GM12878 (cell line): Measurements from ENCODE around the gene UQCRH. TPM values are rescaled to one million over a fixed set of nuclear protein-coding genes. Genes with fewer than 3 reads are reported as not detected.

Source experiments
- ATAC-seq: fragments of 200-7000 bp; cut with Tn5 transposase; 3 replicates; pipeline ENCODE4 v1.9.1; 2020; ENCODE audit warnings: mild to moderate bottlenecking, moderate library complexity
- BruUV-seq: library from RNA; stranded (reverse); fragments of 400-500 nt; replicated peaks from 2 replicates; lab custom pipeline; 2021; lab: Mats Ljungman, UMichigan
- CTCF ChIA-PET: fragments of 300-600 bp; sonication (Branson Sonifier 250); formaldehyde crosslinking; extraction: SDS; loops from one replicate; lab custom pipeline; 2021; ENCODE audit warnings: inconsistent platforms; lab: Yijun Ruan, JAX
- POLR2A ChIA-PET: fragments of 350-600 bp; formaldehyde crosslinking; extraction: SDS; loops from one replicate; lab custom pipeline; 2021; ENCODE audit warnings: inconsistent platforms; lab: Charles Lee
- RAD21 ChIA-PET: fragments of 300-600 bp; sonication (Branson Sonifier 250); formaldehyde crosslinking; loops from one replicate; lab custom pipeline; 2023; ENCODE audit warnings: antibody characterized with exemption; ENCODE audit not compliant: unreplicated experiment; lab: Charles Lee
- SMC1A ChIA-PET: fragments of 300-600 bp; sonication (Branson Sonifier 250); formaldehyde crosslinking; loops from one replicate; lab custom pipeline; 2023; ENCODE audit not compliant: unreplicated experiment, uncharacterized antibody; lab: Charles Lee
- DNase-seq: peaks from one replicate; pipeline ENCODE4 v3.0.0-alpha.2; 2011; ENCODE audit warnings: low read depth, low spot score
- FAIRE-seq: peaks from 3 replicates; lab custom pipeline; 2011; peaks lifted over from hg19 to GRCh38; lab: Jason Lieb, UNC
- H2AFZ ChIP-seq: 2 replicates; pipeline ENCODE4 v1.6.0; 2011; ENCODE audit warnings: low read depth, low read length, control low read depth; ENCODE audit not compliant: control insufficient read depth
- H3K27ac ChIP-seq: 2 replicates; pipeline ENCODE4 v1.5.1; 2011; ENCODE audit warnings: control low read depth; ENCODE audit not compliant: control insufficient read depth, insufficient read depth
- H3K27me3 ChIP-seq, 2 experiments: replicated peaks in 1 of 2; 2 replicates each; pipeline versions ENCODE4 v1.6.0 to v1.6.1; 2011; ENCODE audit warnings: low read length in 1 of 2; ENCODE audit not compliant: control insufficient read depth in 2 of 2, insufficient read depth in 2 of 2
- H3K36me3 ChIP-seq, 2 experiments: 2 replicates each; pipeline ENCODE4 v1.5.1; 2011; ENCODE audit warnings: low read length in 1 of 2; ENCODE audit not compliant: control insufficient read depth in 2 of 2, insufficient read depth in 2 of 2
- H3K4me1 ChIP-seq: 2 replicates; pipeline ENCODE4 v1.6.1; 2011; ENCODE audit warnings: mild to moderate bottlenecking, low read length, moderate library complexity, mixed read lengths; ENCODE audit not compliant: control insufficient read depth, insufficient read depth
- H3K4me2 ChIP-seq: 2 replicates; pipeline ENCODE4 v1.6.0; 2011; ENCODE audit warnings: control low read depth; ENCODE audit not compliant: control insufficient read depth, insufficient read depth
- H3K4me3 ChIP-seq: fragments of 200-600 bp; sonication (generic); 2 replicates; pipeline ENCODE4 v1.5.1; 2016
- H3K79me2 ChIP-seq: 2 replicates; pipeline ENCODE4 v1.6.0; 2011; ENCODE audit warnings: low read length; ENCODE audit not compliant: control insufficient read depth, insufficient read depth
- H3K9ac ChIP-seq: 2 replicates; pipeline ENCODE4 v1.8.0; 2011; ENCODE audit warnings: low read length, control low read depth, mixed read lengths; ENCODE audit not compliant: control insufficient read depth, insufficient read depth
- H3K9me3 ChIP-seq: replicated peaks from 3 replicates; pipeline ENCODE4 v1.5.1; 2011; ENCODE audit warnings: mild to moderate bottlenecking, low read length; ENCODE audit not compliant: control insufficient read depth, insufficient read depth
- H4K20me1 ChIP-seq: 2 replicates; pipeline ENCODE4 v1.6.0; 2011; ENCODE audit not compliant: control insufficient read depth, insufficient read depth
- CBX5 ChIP-seq: sonication (generic); IDR thresholded peaks from 2 replicates; pipeline ENCODE4 v1.6.1; 2016; ENCODE audit warnings: low read depth, moderate library complexity, mild to moderate bottlenecking, inconsistent platforms
- CHD4 ChIP-seq: fragments of 200-600 bp; sonication (generic); IDR thresholded peaks from 2 replicates; pipeline ENCODE4 v1.6.1; 2016; ENCODE audit warnings: mild to moderate bottlenecking
- ELK1 ChIP-seq: IDR thresholded peaks from 2 replicates; pipeline ENCODE4 v1.6.1; 2012; ENCODE audit warnings: low read depth, low read length, improper control_type of control experiment
- FOS ChIP-seq: IDR thresholded peaks from 3 replicates; pipeline ENCODE4 v1.6.1; 2011; ENCODE audit warnings: borderline replicate concordance; ENCODE audit not compliant: insufficient read length; ENCODE audit errors: extremely low read depth
- HCFC1 ChIP-seq: fragments of 150-350 bp; IDR thresholded peaks from 2 replicates; pipeline ENCODE4 v1.6.1; 2014; ENCODE audit warnings: low read length
- JUNB ChIP-seq: IDR thresholded peaks from 2 replicates; pipeline ENCODE4 v1.6.1; 2016; ENCODE audit warnings: antibody characterized with exemption, mild to moderate bottlenecking
- LARP7 ChIP-seq: fragments of 450-650 bp; IDR thresholded peaks from 2 replicates; pipeline ENCODE4 v1.6.1; 2017; ENCODE audit warnings: mild to moderate bottlenecking
- NKRF ChIP-seq: fragments of 450-650 bp; conservative IDR thresholded peaks from 2 replicates; pipeline ENCODE4 v1.6.1; 2017; ENCODE audit warnings: mild to moderate bottlenecking, moderate library complexity
- NR2C1 ChIP-seq: fragments of 450-650 bp; IDR thresholded peaks from 2 replicates; pipeline ENCODE4 v1.6.1; 2017; ENCODE audit warnings: antibody characterized with exemption, mild to moderate bottlenecking, moderate library complexity
- RAD21 ChIP-seq: IDR thresholded peaks from 2 replicates; pipeline ENCODE4 v1.6.1; 2011; ENCODE audit warnings: mild to moderate bottlenecking, low read depth, low read length, moderate library complexity; ENCODE audit not compliant: insufficient read depth
- RB1 ChIP-seq: fragments of 450-650 bp; formaldehyde crosslinking; IDR thresholded peaks from 2 replicates; pipeline ENCODE4 v1.6.1; 2017; ENCODE audit warnings: mild to moderate bottlenecking, borderline replicate concordance
- RCOR1 ChIP-seq: conservative IDR thresholded peaks from 2 replicates; pipeline ENCODE4 v1.6.1; 2012; ENCODE audit warnings: low read depth, low read length, improper control_type of control experiment
- RUNX3 ChIP-seq: IDR thresholded peaks from 2 replicates; pipeline ENCODE4 v1.6.1; 2012; ENCODE audit warnings: low read length, inconsistent platforms
- TAF1 ChIP-seq: IDR thresholded peaks from 2 replicates; pipeline ENCODE4 v1.6.1; 2011; ENCODE audit warnings: mild to moderate bottlenecking, low read depth, low read length, borderline replicate concordance
- ZNF622 ChIP-seq: fragments of 450-650 bp; IDR thresholded peaks from 2 replicates; pipeline ENCODE4 v1.6.1; 2017; ENCODE audit warnings: mild to moderate bottlenecking, inconsistent platforms
- WGBS: methylation state at CpG from one replicate; pipeline ENCODE4 v1.1.6; 2016; ENCODE audit warnings: low lambda C conversion rate; ENCODE audit not compliant: insufficient replicate concordance, insufficient coverage; ENCODE audit errors: missing lambda C conversion rate; 5-methylcytosine and 5-hydroxymethylcytosine counted together
- in situ Hi-C: fragments of 300-500 bp; cut with MboI; formaldehyde crosslinking; loops from 9 replicates; pipeline ENCODE4 v1.14.3; 2018; ENCODE audit warnings: mixed read lengths
- intact Hi-C: fragments of 100-400 bp; cut with micrococcal nuclease; formaldehyde crosslinking; loops from one replicate; pipeline ENCODE4 v1.14.2; 2022; ENCODE audit not compliant: unreplicated experiment
- polyA plus RNA-seq, 11 experiments: library from polyadenylated mRNA; depleted of rRNA in 4 of 11; unstranded in 6 of 11; stranded (reverse) in 5 of 11; fragments of >200 nt; fragmentation: Nextera tagmentation in 4 of 11; fragmentation: Illumina TruSeq in 1 of 11; extraction: Ambion mirVana in 4 of 11; extraction: Trizol in 1 of 11; gene quantifications; 1 replicate in 1 of 11; 2 replicates in 10 of 11; pipeline versions ENCODE4 v1.2.1 to v1.2.3, GENCODE V29; 2011 to 2016; ENCODE audit warnings: inconsistent platforms in 2 of 11, missing spikeins in 2 of 11, low read depth in 1 of 11
- total RNA-seq, 4 experiments: library from RNA; depleted of rRNA in 3 of 4; stranded (reverse); fragments of >200 nt in 3 of 4; fragmentation: Illumina TruSeq in 1 of 4; extraction: Trizol in 1 of 4; gene quantifications; 2 replicates each; pipeline versions ENCODE4 v1.2.1 to v1.2.3, GENCODE V29; 2013 to 2021

Gene UQCRH
- total and polyA plus RNA-seq, 10 of the 15 experiments (the other 5 are each of a cell fraction or from before 2014, with no cell fraction given): 363 to 1,782 (median 597) TPM

- RAD21 ChIA-PET: interaction anchor here (0.7 to 4.1 kb wide), 7 partner anchors 12 to 471 kb away, joined by 3 to 56 read pairs (median 4); partner anchors contain the start of genes LRRC41 and UQCRH
- intact Hi-C loops: loop anchor here (10.0 kb wide), 1 partner anchor 660 kb away; the partner anchor contains the start of genes GPBP1L1 and TMEM69
- SMC1A ChIA-PET: interaction anchor here (0.8 to 11.1 kb wide), 10 partner anchors 11 to 121 kb away, joined by 3 to 141 read pairs (median 6); partner anchors contain the start of genes LRRC41 and UQCRH
- ATAC-seq: no peak
- POLR2A ChIA-PET: interaction anchor here (1.2 to 3.3 kb wide), 2 partner anchors 24 to 37 kb away, joined by 4 to 20 read pairs; no protein-coding TSS in a partner anchor
- no peak for DNase-seq
- peaks cover 48% of the 10 kb centered on the region for H3K79me2 ChIP-seq
- H3K4me2 ChIP-seq: peak overlapping the region; percentile 30; the same call in 1 of the 2 replicates
- peaks cover 7% of the 10 kb centered on the region; the same call in 1 of the 2 replicates for H3K4me1 ChIP-seq
- TSS peak; percentile 23 for BruUV-seq
- in situ Hi-C loops: no loop called here
- TF ChIP-seq NR2C1 (0 out of 2 replicates have a peak, but pooled peaks have one; percentile 5), ELK1 (no peak), JUNB (no peak)
- no peak for FAIRE-seq
- H3K27me3 ChIP-seq: no peaks in the 10 kb centered on the region
- no peak overlapping the region; the same call in 1 of the 2 replicates for H3K27ac ChIP-seq
- H3K4me3 ChIP-seq: no peak overlapping the region; the same call in 1 of the 2 replicates
- no peak overlapping the region for H3K9ac ChIP-seq
- CTCF ChIA-PET: interaction anchor here (1.0 to 11.4 kb wide), 10 partner anchors 12 to 331 kb away, joined by 3 to 267 read pairs (median 20); partner anchors contain the start of genes LRRC41, RAD54L and UQCRH
- no peaks in the 10 kb centered on the region for H3K9me3 ChIP-seq
- H3K36me3 ChIP-seq: peaks cover 8 to 25% of the 10 kb centered on the region in 2 experiments; a peak in 3 of 4 replicates
- no peaks in the 10 kb centered on the region for H4K20me1 ChIP-seq
- no peak overlapping the region for H2AFZ ChIP-seq
These were observed 41.8 kb downstream of the UQCRH start for GRCh38 chr1:46345281-46345680.

GRCh38 chr1:46352363-46352762 lies 48.9 kb downstream of the UQCRH start:
- FAIRE-seq: no peak
- no TSS peak for BruUV-seq
- Histone ChIP-seq H3K27ac (no peak overlapping the region), H3K4me1 (no peaks in the 10 kb centered on the region), H2AFZ (no peak overlapping the region), H3K27me3 (no peaks in the 10 kb centered on the region), H4K20me1 (no peaks in the 10 kb centered on the region), H3K9me3 (no peaks in the 10 kb centered on the region), H3K4me3 (no peak overlapping the region), H3K36me3 (peaks cover 11 to 36% of the 10 kb centered on the region in 2 experiments), H3K9ac (no peak overlapping the region), H3K4me2 (no peak overlapping the region), H3K79me2 (no peaks in the 10 kb centered on the region)
- ChIA-PET POLR2A (interaction anchor here (1.3 to 1.5 kb wide), 2 partner anchors 8 to 12 kb away, joined by 3 to 6 read pairs; partner anchors contain the start of gene NSUN4), CTCF (interaction anchor here (1.2 to 1.4 kb wide), 3 partner anchors 10 to 107 kb away, joined by 3 to 5 read pairs (median 3); no protein-coding TSS in a partner anchor), RAD21 (interaction anchor here (1.5 kb wide), 1 partner anchor 53 kb away, joined by 5 read pairs; no protein-coding TSS in a partner anchor), SMC1A (interaction anchor here (1.2 to 1.3 kb wide), 2 partner anchors 19 to 56 kb away, joined by 3 to 8 read pairs; no protein-coding TSS in a partner anchor)
- intact Hi-C loops: no loop called here
- ATAC-seq: no peak
- in situ Hi-C loops: no loop called here
- 75% methylated on average over 2 of the region's 2 CpGs for WGBS
- no peak for DNase-seq
- TF ChIP-seq NKRF: no peak
- no peak for TF ChIP-seq FOS
- TF ChIP-seq TAF1: no peak
- TF ChIP-seq CHD4: no peak
- no peak for TF ChIP-seq LARP7
- TF ChIP-seq RCOR1: no peak
- no peak for TF ChIP-seq HCFC1
- TF ChIP-seq RUNX3: no peak
- no peak for TF ChIP-seq CBX5
- TF ChIP-seq RB1: no peak
- no peak for TF ChIP-seq ZNF622
- TF ChIP-seq RAD21: no peak
